ENCODE measurements around the gene BTBD17. TPM values are rescaled to one million over a fixed set of nuclear protein-coding genes. Genes with fewer than 3 reads are reported as not detected.

The BTBD17 gene
- total RNA-seq, 1 donor from 2014 or later = not detected

- TF ChIP-seq, protein P1, sequence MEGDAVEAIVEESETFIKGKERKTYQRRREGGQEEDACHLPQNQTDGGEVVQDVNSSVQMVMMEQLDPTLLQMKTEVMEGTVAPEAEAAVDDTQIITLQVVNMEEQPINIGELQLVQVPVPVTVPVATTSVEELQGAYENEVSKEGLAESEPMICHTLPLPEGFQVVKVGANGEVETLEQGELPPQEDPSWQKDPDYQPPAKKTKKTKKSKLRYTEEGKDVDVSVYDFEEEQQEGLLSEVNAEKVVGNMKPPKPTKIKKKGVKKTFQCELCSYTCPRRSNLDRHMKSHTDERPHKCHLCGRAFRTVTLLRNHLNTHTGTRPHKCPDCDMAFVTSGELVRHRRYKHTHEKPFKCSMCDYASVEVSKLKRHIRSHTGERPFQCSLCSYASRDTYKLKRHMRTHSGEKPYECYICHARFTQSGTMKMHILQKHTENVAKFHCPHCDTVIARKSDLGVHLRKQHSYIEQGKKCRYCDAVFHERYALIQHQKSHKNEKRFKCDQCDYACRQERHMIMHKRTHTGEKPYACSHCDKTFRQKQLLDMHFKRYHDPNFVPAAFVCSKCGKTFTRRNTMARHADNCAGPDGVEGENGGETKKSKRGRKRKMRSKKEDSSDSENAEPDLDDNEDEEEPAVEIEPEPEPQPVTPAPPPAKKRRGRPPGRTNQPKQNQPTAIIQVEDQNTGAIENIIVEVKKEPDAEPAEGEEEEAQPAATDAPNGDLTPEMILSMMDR (IDR thresholded peaks at IDR 0.05) = no peak
- Histone ChIP-seq H3K27ac (no peak overlapping the region), H3K36me3 (no peaks in the 10 kb centered on the region), H3K4me3 (no peak overlapping the region), H3K4me1 (no peaks in the 10 kb centered on the region), H3K27me3 (ENCODE audit: low read depth) (no peaks in the 10 kb centered on the region), H3K9me3 (no peaks in the 10 kb centered on the region)
- ATAC-seq (no peak), DNase-seq (no peak)
- intact Hi-C loops (cut with DNase I) = no loop called here
Measured at GRCh38 chr17:74404789-74405188, 43.1 kb upstream of the BTBD17 start.

DNA sequence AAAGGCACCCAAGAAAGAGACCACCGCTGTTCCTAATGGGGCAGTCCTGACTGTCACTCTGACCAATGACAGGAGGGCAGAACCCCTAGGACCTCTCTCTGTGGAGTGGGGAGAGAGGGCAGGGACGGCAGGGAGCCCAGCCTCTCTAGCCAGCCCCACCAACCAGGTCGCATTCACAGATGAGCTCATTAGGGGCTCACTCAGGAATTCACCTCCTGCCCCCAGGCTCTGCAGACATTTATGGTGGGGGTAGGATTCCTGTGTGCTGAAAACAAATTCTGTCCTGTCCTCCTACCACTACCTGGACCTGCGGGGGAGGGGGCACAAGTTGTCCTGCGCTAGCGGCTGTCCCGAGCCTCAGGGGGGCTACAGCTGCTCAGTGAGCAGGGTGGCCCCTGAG, 42.5 kb upstream of the BTBD17 start:
- intact Hi-C loops (cut with DNase I) = no loop called here
- Histone ChIP-seq H3K4me1 (no peaks in the 10 kb centered on the region), H3K27ac (no peak overlapping the region), H3K36me3 (no peaks in the 10 kb centered on the region), H3K27me3 (ENCODE audit: low read depth) (no peaks in the 10 kb centered on the region), H3K9me3 (no peaks in the 10 kb centered on the region), H3K4me3 (no peak overlapping the region)
- DNase-seq (no peak), ATAC-seq (no peak)
- TF ChIP-seq, protein P1 (IDR thresholded peaks at IDR 0.05) = no peak

GRCh38 chr17:74403512-74404137, 42.0 kb upstream of the BTBD17 start:
- TF ChIP-seq, protein P1 (IDR thresholded peaks at IDR 0.05) = no peak
- DNase-seq = no peak
- no peak for ATAC-seq
- H3K27ac ChIP-seq = no peak overlapping the region
- no peak overlapping the region for H3K4me3 ChIP-seq
- no peaks in the 10 kb centered on the region for H3K4me1 ChIP-seq
- intact Hi-C loops (cut with DNase I) = no loop called here
- H3K36me3 ChIP-seq = no peaks in the 10 kb centered on the region
- no peaks in the 10 kb centered on the region for H3K9me3 ChIP-seq
- no peaks in the 10 kb centered on the region for H3K27me3 ChIP-seq (ENCODE audit: low read depth)

DNA sequence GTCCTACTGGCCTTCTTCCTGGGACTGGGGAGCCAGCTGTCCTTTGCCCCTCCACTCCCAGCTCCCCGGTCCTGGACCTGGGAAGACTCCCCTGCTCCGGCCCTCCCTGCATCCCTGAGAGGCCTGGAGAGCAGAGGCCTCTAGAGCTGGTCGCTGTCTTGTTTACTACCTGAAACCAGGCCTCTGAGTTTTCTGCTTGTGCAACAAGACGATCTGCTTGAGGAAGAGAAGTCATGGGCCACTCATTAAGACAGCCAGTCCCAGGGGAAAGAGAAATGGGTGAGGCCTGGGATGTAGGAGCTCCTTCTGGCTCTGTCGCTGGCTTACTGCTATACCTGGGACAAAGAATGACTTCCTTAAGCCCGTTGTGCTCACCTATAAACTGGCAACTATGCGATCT, 40.4 kb upstream of the BTBD17 start:
- H3K36me3 ChIP-seq = no peaks in the 10 kb centered on the region
- TF ChIP-seq, protein P1 (IDR thresholded peaks at IDR 0.05) = no peak
- no peaks in the 10 kb centered on the region for H3K9me3 ChIP-seq
- ATAC-seq (no peak), DNase-seq (no peak)
- no peak overlapping the region for H3K27ac ChIP-seq
- H3K4me1 ChIP-seq = no peaks in the 10 kb centered on the region
- H3K4me3 ChIP-seq = no peak overlapping the region
- no peaks in the 10 kb centered on the region for H3K27me3 ChIP-seq (ENCODE audit: low read depth)
- intact Hi-C loops (cut with DNase I) = no loop called here

GRCh38 chr17:74396567-74396966, 34.9 kb upstream of the BTBD17 start:
- DNase-seq = no peak
- no peak for ATAC-seq
- TF ChIP-seq, protein P1 (IDR thresholded peaks at IDR 0.05) = no peak

More at GRCh38 chr17:74396567-74396966, 34.9 kb upstream of the BTBD17 start:
- Histone ChIP-seq H3K4me1 (no peaks in the 10 kb centered on the region), H3K27ac (no peak overlapping the region), H3K36me3 (no peaks in the 10 kb centered on the region), H3K4me3 (no peak overlapping the region), H3K27me3 (ENCODE audit: low read depth) (no peaks in the 10 kb centered on the region), H3K9me3 (no peaks in the 10 kb centered on the region)
- intact Hi-C loops (cut with DNase I) = no loop called here
